Fibroblast of villous mesenchyme (primary cell): ENCODE data around the gene FAM131B. TPM values are rescaled to one million over a fixed set of nuclear protein-coding genes. Genes with fewer than 3 reads are reported as not detected.
"Not testable (repeated sequence)": the region's sequence is repeated elsewhere in the genome, so short reads cannot be mapped to it uniquely, and the experiment has no call there.

ENCODE experiments used
- DNase-seq: peaks from one replicate; pipeline ENCODE4 v3.0.0-alpha.2; 2010; ENCODE audit warnings: low read depth
- H3K4me3 ChIP-seq: 2 replicates; pipeline ENCODE4 v1.5.1; 2011; ENCODE audit warnings: low read depth, mild to moderate bottlenecking, low read length
- total RNA-seq: library from RNA; depleted of rRNA; stranded (reverse); fragments of >200 nt; gene quantifications from 2 replicates; pipeline ENCODE4 v1.2.3, GENCODE V29; 2012
- TF ChIP-seq, protein P1 (sequence below): IDR thresholded peaks from 2 replicates; pipeline ENCODE4 v1.5.1; 2012; ENCODE audit warnings: low read depth, mild to moderate bottlenecking, low read length; ENCODE audit not compliant: insufficient read depth

The FAM131B gene
- total RNA-seq, 1 donor: 2.2 TPM

DNA sequence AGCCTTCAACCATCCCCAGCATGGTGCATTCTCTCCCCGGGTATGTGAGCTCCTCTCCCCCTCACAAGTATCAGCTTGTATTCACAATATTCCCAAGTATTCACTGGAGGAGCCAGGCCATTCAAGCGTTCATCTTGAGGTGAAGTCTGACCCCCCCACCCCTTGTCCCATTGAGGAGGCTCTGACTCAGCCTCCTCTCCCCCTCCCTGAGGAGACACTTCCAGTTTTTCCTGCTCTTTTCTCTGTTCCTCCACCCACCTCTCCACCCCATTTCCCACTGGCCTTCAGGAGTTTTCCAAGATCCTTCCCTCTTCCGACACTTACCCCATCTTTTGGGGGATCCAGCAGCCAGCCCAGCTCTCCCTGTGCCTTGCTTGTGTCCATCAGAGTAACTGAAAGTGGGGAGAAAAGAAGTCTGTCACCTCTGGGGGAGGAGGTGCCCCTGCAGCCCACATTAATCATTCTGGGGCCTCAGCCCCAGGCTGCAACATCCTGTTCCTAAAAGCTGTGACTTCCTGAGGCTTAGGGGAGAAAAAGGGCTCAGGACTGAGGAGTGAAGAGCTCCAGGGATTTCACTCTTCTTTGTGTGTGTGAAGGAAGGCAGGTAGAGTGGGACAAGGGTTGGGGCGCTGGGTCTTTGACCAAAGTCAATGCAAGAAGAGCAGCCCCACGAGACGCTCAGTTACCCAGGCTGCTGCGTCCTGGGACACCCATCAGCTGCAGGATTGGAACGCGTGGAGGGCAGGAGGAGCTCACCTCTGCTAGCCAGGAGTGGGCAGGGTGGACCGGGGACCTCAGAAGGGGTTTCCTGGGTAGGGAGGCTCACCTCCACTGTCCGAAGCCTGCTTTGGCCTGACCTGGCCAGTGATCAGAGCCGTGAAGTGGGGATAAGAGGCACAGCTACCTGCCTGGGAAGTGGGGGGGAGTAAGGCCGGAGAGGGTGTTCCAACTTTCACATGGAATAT is 45.1 kb upstream of the FAM131B start:
- TF ChIP-seq, protein P1, sequence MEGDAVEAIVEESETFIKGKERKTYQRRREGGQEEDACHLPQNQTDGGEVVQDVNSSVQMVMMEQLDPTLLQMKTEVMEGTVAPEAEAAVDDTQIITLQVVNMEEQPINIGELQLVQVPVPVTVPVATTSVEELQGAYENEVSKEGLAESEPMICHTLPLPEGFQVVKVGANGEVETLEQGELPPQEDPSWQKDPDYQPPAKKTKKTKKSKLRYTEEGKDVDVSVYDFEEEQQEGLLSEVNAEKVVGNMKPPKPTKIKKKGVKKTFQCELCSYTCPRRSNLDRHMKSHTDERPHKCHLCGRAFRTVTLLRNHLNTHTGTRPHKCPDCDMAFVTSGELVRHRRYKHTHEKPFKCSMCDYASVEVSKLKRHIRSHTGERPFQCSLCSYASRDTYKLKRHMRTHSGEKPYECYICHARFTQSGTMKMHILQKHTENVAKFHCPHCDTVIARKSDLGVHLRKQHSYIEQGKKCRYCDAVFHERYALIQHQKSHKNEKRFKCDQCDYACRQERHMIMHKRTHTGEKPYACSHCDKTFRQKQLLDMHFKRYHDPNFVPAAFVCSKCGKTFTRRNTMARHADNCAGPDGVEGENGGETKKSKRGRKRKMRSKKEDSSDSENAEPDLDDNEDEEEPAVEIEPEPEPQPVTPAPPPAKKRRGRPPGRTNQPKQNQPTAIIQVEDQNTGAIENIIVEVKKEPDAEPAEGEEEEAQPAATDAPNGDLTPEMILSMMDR: no peak
- DNase-seq: no peak
- H3K4me3 ChIP-seq: no peak overlapping the region

DNA sequence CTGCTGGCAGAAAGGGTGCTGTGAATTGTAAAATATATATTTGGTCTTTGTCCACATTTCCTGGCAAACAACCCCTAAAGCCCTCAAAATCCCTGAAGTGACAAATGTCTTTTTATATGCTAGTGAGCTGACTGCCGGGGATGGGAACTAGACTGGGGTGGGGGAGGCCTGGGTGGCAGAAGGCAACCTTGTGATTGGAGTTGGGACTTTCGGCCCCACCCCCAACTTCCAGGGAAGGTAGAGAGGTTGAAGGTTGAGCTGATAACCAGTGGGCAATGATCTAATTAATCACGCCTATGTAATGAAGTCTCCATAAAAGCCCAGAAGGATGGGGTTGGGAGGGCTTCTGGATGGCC is 43.5 kb upstream of the FAM131B start:
- DNase-seq: no peak
- TF ChIP-seq, protein P1: no peak
- H3K4me3 ChIP-seq: no peak overlapping the region

DNA sequence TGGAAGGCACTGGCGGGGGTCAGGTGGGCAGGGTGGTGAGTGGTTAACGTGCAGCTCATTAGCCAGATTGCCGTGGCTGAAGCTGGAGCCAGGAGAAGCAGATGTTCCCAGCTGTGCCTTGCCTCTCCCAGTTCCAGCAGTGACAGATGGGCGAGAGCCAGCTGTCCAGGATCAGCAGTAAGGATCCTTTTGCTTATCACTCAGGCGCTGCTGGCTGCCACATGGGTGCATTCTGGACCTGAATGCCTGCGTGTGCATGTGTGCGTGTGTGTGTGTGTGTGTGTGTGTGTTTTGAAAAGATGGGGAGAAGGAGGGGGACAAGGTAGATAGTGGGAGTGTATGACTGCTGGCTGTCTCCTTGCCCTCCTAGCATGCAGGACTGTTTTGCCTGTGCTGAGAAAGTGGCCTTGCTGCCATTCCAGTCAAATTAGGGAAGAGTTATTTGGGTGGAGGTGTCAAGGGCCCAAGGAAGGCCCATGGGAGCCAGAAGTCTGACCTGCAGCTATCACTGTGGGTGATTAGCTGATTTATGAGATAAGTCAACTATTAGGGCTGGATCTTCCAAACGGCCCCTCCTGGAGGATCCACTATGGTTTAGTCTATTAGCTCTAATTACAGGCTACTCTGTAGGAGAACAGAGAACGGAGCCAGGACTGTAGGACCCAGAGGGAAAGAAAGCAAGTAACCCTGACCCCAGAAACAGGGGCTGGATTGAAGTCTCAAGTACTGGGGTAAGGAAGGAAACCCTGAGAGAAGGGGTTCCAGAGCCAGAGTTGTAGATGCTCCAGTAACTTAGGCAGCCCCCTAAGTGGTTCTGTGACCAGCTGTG is 42.9 kb upstream of the FAM131B start:
- DNase-seq: peak; percentile 76
- TF ChIP-seq, protein P1: no peak
- no peak overlapping the region for H3K4me3 ChIP-seq

DNA sequence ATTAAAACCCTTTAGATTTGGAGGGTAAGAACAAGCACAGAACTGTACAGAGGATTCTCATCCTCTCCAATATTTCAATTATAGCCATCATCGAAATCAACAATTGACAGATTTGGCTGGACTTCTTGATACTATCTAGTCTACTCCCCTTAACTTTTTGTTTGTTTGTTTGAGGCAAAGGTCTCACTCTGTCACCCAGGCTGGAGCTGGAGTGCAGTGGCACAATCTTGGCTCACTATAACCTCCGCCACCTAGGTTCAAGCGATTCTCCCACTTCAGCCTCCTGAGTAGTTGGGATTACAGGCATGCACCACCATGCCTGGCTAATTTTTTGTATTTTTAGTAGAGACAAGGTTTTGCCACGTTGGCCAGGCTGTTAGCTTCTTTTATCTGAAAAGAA is 39.7 kb upstream of the FAM131B start:
- not testable (repeated sequence) for H3K4me3 ChIP-seq

DNA sequence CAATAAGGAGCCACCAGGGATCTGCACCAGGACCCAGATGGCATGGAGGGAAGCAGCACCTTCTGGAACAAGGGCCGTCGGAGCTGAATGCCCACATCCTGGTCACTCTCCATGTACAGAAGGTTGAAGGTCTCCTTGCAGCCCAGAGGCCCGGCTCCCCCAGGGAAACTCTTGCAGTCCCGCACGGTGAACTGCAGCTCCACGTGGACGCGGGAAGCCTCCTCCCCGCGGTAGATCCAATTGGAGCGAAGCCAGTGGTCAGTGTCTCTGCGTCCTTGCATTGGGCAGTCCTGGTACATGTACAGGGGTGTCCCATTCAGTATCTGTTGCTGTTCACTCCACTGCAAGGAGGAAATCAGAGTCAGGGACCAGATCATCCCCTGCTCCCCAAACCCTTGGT is 38.8 kb upstream of the FAM131B start:
- TF ChIP-seq, protein P1: no peak
- DNase-seq: no peak
- no peak overlapping the region for H3K4me3 ChIP-seq

More for the DNA sequence above, 39.7 kb upstream of the FAM131B start:
- not testable (repeated sequence) for DNase-seq

DNA sequence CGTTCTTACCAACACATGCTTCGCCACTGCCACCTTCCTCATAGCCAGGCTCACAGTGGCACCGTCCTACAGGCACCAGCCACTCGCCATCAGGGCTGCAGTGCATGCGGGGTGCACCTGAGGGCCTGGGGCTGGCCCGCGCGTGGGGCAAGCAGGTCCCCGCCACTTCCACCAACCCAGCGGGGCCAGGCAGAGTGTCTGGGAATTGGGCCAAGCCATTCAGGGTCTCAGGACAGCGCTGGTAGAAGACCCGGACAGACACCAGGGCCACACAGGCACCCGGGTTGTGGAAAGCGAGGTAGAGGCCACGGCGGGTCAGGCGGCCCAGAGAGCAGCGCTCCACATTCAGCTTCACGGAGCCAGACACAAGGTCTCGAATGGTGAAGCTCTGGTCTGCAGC is 37.1 kb upstream of the FAM131B start:
- no peak for DNase-seq
- TF ChIP-seq, protein P1: no peak
- no peak overlapping the region for H3K4me3 ChIP-seq

DNA sequence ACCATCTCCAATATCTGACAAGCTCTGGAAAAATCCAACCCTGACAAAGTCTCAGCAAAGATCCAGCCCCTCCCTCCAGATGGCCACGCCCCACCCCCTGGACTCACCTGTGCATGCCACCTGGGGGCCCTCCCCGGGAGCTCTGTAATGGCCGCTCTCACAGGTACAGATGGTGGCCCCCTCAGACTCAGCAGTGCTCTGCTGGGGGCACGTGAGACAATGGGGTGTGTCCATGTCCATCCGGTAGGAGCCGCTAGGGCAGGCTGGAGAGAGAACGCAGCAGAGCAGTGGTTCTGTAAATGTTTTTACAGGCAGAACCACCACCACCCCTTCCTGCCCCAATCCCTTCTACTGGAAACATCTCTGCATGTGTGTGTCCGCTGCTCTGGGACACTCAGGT is 36.6 kb upstream of the FAM131B start:
- no peak overlapping the region for H3K4me3 ChIP-seq
- TF ChIP-seq, protein P1: no peak
- DNase-seq: no peak
